ENCODE measurements around the gene GRIK3.
"Not testable (repeated sequence)": the region's sequence is repeated elsewhere in the genome, so short reads cannot be mapped to it uniquely, and the experiment has no call there.

The GRIK3 gene

GRCh38 chr1:36787312-36787913, 246.9 kb downstream of the GRIK3 start:
- no peak for DNase-seq (ENCODE audit: low read depth in 3 of 3)

- DNase-seq (ENCODE audit: low read depth in 3 of 3) = no peak
These were observed 247.9 kb downstream of the GRIK3 start for GRCh38 chr1:36786425-36786824.

GRCh38 chr1:36784147-36784859, 250.0 kb downstream of the GRIK3 start:
- no peak for DNase-seq (ENCODE audit: low read depth in 3 of 3)

GRCh38 chr1:36783475-36783874, 250.8 kb downstream of the GRIK3 start:
- DNase-seq (ENCODE audit: low read depth in 3 of 3) = no peak

GRCh38 chr1:36782785-36783184, 251.5 kb downstream of the GRIK3 start:
- no peak for DNase-seq (ENCODE audit: low read depth in 3 of 3)

GRCh38 chr1:36782085-36782484, 252.2 kb downstream of the GRIK3 start:
- no peak for DNase-seq (ENCODE audit: low read depth in 3 of 3)

- DNase-seq (ENCODE audit: low read depth in 3 of 3) = no peak
These were observed 253.2 kb downstream of the GRIK3 start for GRCh38 chr1:36781098-36781497.

- no peak for DNase-seq (ENCODE audit: low read depth in 3 of 3)
These were observed 255.6 kb downstream of the GRIK3 start for GRCh38 chr1:36778740-36779139.

- no peak for DNase-seq (ENCODE audit: low read depth in 3 of 3)
These were observed 257.1 kb downstream of the GRIK3 start for GRCh38 chr1:36776948-36777831.

- no peak for DNase-seq (ENCODE audit: low read depth in 3 of 3)
These were observed 258.1 kb downstream of the GRIK3 start for GRCh38 chr1:36776256-36776655.

GRCh38 chr1:36775716-36776115, 258.6 kb downstream of the GRIK3 start:
- no peak for DNase-seq (ENCODE audit: low read depth in 3 of 3)

- DNase-seq (ENCODE audit: low read depth in 3 of 3) = no peak
These were observed 260.3 kb downstream of the GRIK3 start for GRCh38 chr1:36773827-36774541.

GRCh38 chr1:36772647-36773495, 261.4 kb downstream of the GRIK3 start:
- no peak for DNase-seq (ENCODE audit: low read depth in 3 of 3)

- DNase-seq (ENCODE audit: low read depth in 3 of 3) = no peak
These were observed 262.5 kb downstream of the GRIK3 start for GRCh38 chr1:36771660-36772284.

- DNase-seq (ENCODE audit: low read depth in 3 of 3) = no peak
These were observed 263.1 kb downstream of the GRIK3 start for GRCh38 chr1:36771240-36771639.

- no peak for DNase-seq (ENCODE audit: low read depth in 3 of 3)
These were observed 264.2 kb downstream of the GRIK3 start for GRCh38 chr1:36769886-36770830.

GRCh38 chr1:36768486-36769178, 265.7 kb downstream of the GRIK3 start:
- no peak for DNase-seq (ENCODE audit: low read depth in 3 of 3)

GRCh38 chr1:36767429-36767828, 266.9 kb downstream of the GRIK3 start:
- not testable (repeated sequence) for DNase-seq (ENCODE audit: low read depth in 3 of 3)

GRCh38 chr1:36766481-36766880, 267.8 kb downstream of the GRIK3 start:
- DNase-seq (ENCODE audit: low read depth in 3 of 3) = no peak
